Heart right ventricle (tissue), 16 donors: ENCODE data around the gene NUB1. TPM values are rescaled to one million over a fixed set of nuclear protein-coding genes. Genes with fewer than 3 reads are reported as not detected.

Experiments used
- ATAC-seq, 8 donors: fragments of 200-7000 bp; cut with Tn5 transposase; one replicate each; pipeline ENCODE4 v1.9.1; 2020; ENCODE audit warnings: mild to moderate bottlenecking in 8 of 8, moderate library complexity in 8 of 8, moderate number of reproducible peaks in 1 of 8
- DNase-seq, 2 donors: peaks; one replicate each; pipeline ENCODE4 v3.0.0-alpha.2; 2020
- H3K27ac ChIP-seq, 10 donors: fragments of 200-600 bp; sonication (generic) in 2 of 10; one replicate each; pipeline versions ENCODE4 v1.5.0 to v1.8.0; 2020 to 2022; ENCODE audit warnings: mild to moderate bottlenecking in 3 of 10
- H3K27me3 ChIP-seq, 7 donors: fragments of 200-600 bp; one replicate each; pipeline ENCODE4 v1.8.0; 2021 to 2022; ENCODE audit warnings: mild to moderate bottlenecking in 2 of 7
- H3K36me3 ChIP-seq, 9 donors: fragments of 200-600 bp; sonication (generic) in 1 of 9; one replicate each; pipeline versions ENCODE4 v1.5.0 to v1.8.0; 2020 to 2022; ENCODE audit warnings: mild to moderate bottlenecking in 2 of 9
- H3K4me1 ChIP-seq, 9 donors: fragments of 200-600 bp; sonication (generic) in 1 of 9; one replicate each; pipeline versions ENCODE4 v1.5.0 to v1.8.0; 2020 to 2022; ENCODE audit warnings: mild to moderate bottlenecking in 4 of 9
- H3K4me3 ChIP-seq, 10 donors: fragments of 200-600 bp; sonication (generic) in 2 of 10; one replicate each; pipeline versions ENCODE4 v1.5.0 to v1.8.0; 2020 to 2022; ENCODE audit warnings: mild to moderate bottlenecking in 7 of 10, moderate library complexity in 2 of 10
- H3K9me3 ChIP-seq, 11 donors: fragments of 200-600 bp in 10 of 11; sonication (generic) in 2 of 11; one replicate each; pipeline versions ENCODE4 v1.5.0 to v1.8.0; 2013 to 2022; ENCODE audit warnings: mild to moderate bottlenecking in 2 of 11, control low read depth in 1 of 11, moderate library complexity in 1 of 11
- CTCF ChIP-seq, 9 donors: fragments of 200-600 bp; sonication (generic) in 2 of 9; IDR thresholded peaks; one replicate each; pipeline versions ENCODE4 v1.5.0 to v1.8.0; 2021 to 2022; ENCODE audit warnings: antibody characterized with exemption in 9 of 9, mild to moderate bottlenecking in 5 of 9, moderate library complexity in 1 of 9
- WGBS, 2 donors: extraction: QIAGEN DNeasy Blood & Tissue Kit; methylation state at CpG; one replicate each; pipeline ENCODE4 v1.1.7; 2013; ENCODE audit warnings: inconsistent platforms in 1 of 2; 5-methylcytosine and 5-hydroxymethylcytosine counted together
- intact Hi-C, 10 donors: fragments of 100-400 bp; cut with DNase I; formaldehyde crosslinking; loops; one replicate each; pipeline versions ENCODE4 v1.11.1 to v1.14.2; 2022
- polyA plus RNA-seq, 2 donors: library from polyadenylated mRNA; stranded (reverse); fragments of 200-250 nt; gene quantifications; one replicate each; pipeline ENCODE4 v1.2.3, GENCODE V29; 2013
- total RNA-seq, 10 donors: library from RNA; stranded (reverse); fragmentation: NEBNext Ultra II Directional in 3 of 10; extraction: Animal tissue kit (Norgen Biotek cat#: 25700) in 3 of 10; gene quantifications; one replicate each; pipeline versions ENCODE4 v1.2.1 to v1.2.4, GENCODE V29; 2021 to 2023
- donor health status: Arrhythmogenic right ventricular cardiomyopathy.
- donor health status: ischemic (EF 13 %, LVEDD 7.1; RV severe dilation, severe dysfunction).
- donor health status: healthy with polysubstance abuse.
- donor health status: DM: no; HTN: yes; CAD: no.
- donor health status: DM: no; HTN: no; CAD: no.
- donor health status: ischemic (EF 25% LVEDD 6.9; RV normal size, moderate dysfunction).
- donor health status: ischemic (EF 25% LVEDD 5.7; RV mildly dilated, moderate dysfunction).
- donor health status: healthy.
- donor health status: DM: yes; HTN: yes; CAD: no.
- donor health status: Ischemic cardiomyopathy.
- donor health status: ischemic (EF 35%, LVEDD 5.7; RV mildly dilated, moderate dysfunction).
- donor health status: nonischemic (EF 11% LVEDD 7.7; RV severe dilation, severe dysfunction).
- donor health status: DM: yes; HTN: yes; CAD: no.
- donor health status: PGD.
- donor health status: ischemic (EF 29% LVEDD 5.4; RV normal size, mild dysfunction).
- donor health status: nonischemic (EF 23%, LVEDD 6.1; RV moderate dilation, normal function).

NUB1 gene
- total and polyA plus RNA-seq, 12 donors = 22.6 to 53.0 (median 41.6) TPM

- intact Hi-C loops = loop anchor here in 4 of 10 donors (5.0 kb wide), 2 partner anchors 41 to 136 kb away; no protein-coding TSS in a partner anchor
- TF ChIP-seq CTCF (IDR thresholded peaks at IDR 0.05) = peak in 2 of 9 donors; percentile 10 to 25
- DNase-seq (no peak), ATAC-seq (no peak)
- Histone ChIP-seq H3K4me3 (no peak overlapping the region), H3K9me3 (peaks cover 0 to 9% (median 5%) of the 10 kb centered on the region in 11 donors), H3K27ac (no peak overlapping the region), H3K36me3 (no peaks in the 10 kb centered on the region), H3K27me3 (peaks cover 0 to 25% (median 6%) of the 10 kb centered on the region in 7 donors), H3K4me1 (peaks cover 0 to 12% (median 3%) of the 10 kb centered on the region in 9 donors)
- WGBS, 2 donors = 61 to 70% methylated on average over 6 of the region's 6 CpGs
These were observed 30.2 kb upstream of the NUB1 start for GRCh38 chr7:151311294-151311864.

- intact Hi-C loops = loop anchor here in 4 of 10 donors (5.0 kb wide), 2 partner anchors 40 to 135 kb away; no protein-coding TSS in a partner anchor
- Histone ChIP-seq H3K36me3 (no peaks in the 10 kb centered on the region), H3K9me3 (peaks cover 0 to 9% (median 5%) of the 10 kb centered on the region in 11 donors), H3K27me3 (peaks cover 0 to 15% (median 0%) of the 10 kb centered on the region in 7 donors), H3K27ac (no peak overlapping the region), H3K4me1 (peaks cover 0 to 12% (median 3%) of the 10 kb centered on the region in 9 donors), H3K4me3 (no peak overlapping the region)
- ATAC-seq (peak in 1 of 8 donors; percentile 19), DNase-seq (no peak)
- 82 to 91% methylated on average over 6 of the region's 6 CpGs for WGBS, 2 donors
- no peak for TF ChIP-seq CTCF (IDR thresholded peaks at IDR 0.05)
These were observed 29.3 kb upstream of the NUB1 start for GRCh38 chr7:151312356-151312755.

- ATAC-seq (peak in 4 of 8 donors; percentile 20 to 61 (median 32)), DNase-seq (no peak)
- Histone ChIP-seq H3K9me3 (peaks cover 0 to 9% (median 5%) of the 10 kb centered on the region in 11 donors), H3K27ac (no peak overlapping the region), H3K4me1 (peaks cover 0 to 12% (median 3%) of the 10 kb centered on the region in 9 donors), H3K36me3 (no peaks in the 10 kb centered on the region), H3K4me3 (no peak overlapping the region), H3K27me3 (peaks cover 0 to 7% (median 0%) of the 10 kb centered on the region in 7 donors)
- intact Hi-C loops = loop anchor here in 4 of 10 donors (5.0 kb wide), 2 partner anchors 39 to 134 kb away; no protein-coding TSS in a partner anchor
- WGBS, 2 donors = 79 to 86% methylated on average over 8 of the region's 8 CpGs
- no peak for TF ChIP-seq CTCF (IDR thresholded peaks at IDR 0.05)
These were observed 28.5 kb upstream of the NUB1 start for GRCh38 chr7:151312831-151313809.

GRCh38 chr7:151313857-151314256, 27.8 kb upstream of the NUB1 start:
- Histone ChIP-seq H3K4me3 (no peak overlapping the region), H3K27ac (peak overlapping the region in 1 of 10 donors; percentile 21), H3K36me3 (no peaks in the 10 kb centered on the region), H3K27me3 (no peaks in the 10 kb centered on the region), H3K4me1 (peaks cover 0 to 12% (median 3%) of the 10 kb centered on the region in 9 donors), H3K9me3 (peaks cover 0 to 13% (median 5%) of the 10 kb centered on the region in 11 donors)
- no peak for TF ChIP-seq CTCF (IDR thresholded peaks at IDR 0.05)
- peak; percentile 51 to 61 for DNase-seq
- intact Hi-C loops = loop anchor here in 6 of 10 donors (2.0 to 5.0 kb wide), 4 partner anchors 37 to 135 kb away; no protein-coding TSS in a partner anchor
- WGBS, 2 donors = 32 to 36% methylated on average over 10 of the region's 10 CpGs
- peak; percentile 74 to 94 (median 84) for ATAC-seq
